CD4-positive, alpha-beta T cell (primary cell): ENCODE data around the gene ARSG. TPM values are rescaled to one million over a fixed set of nuclear protein-coding genes. Genes with fewer than 3 reads are reported as not detected.

Experiments
- ATAC-seq: fragments of 200-7000 bp; cut with Tn5 transposase; one replicate; pipeline ENCODE4 v1.10.0; 2022; ENCODE audit warnings: mild to moderate bottlenecking; ENCODE audit not compliant: poor library complexity
- CTCF ChIA-PET: fragments of 350-600 bp; sonication (Branson Sonifier 250); formaldehyde crosslinking; loops from one replicate; lab custom pipeline; 2021; ENCODE audit warnings: antibody characterized with exemption, inconsistent platforms; lab: Charles Lee
- POLR2A ChIA-PET: fragments of 350-600 bp; sonication (Branson Sonifier 250); formaldehyde crosslinking; loops from one replicate; lab custom pipeline; 2021; ENCODE audit warnings: antibody characterized with exemption, inconsistent platforms; lab: Charles Lee
- DNase-seq, 14 experiments: peaks; one replicate each; pipeline ENCODE4 v3.0.0-alpha.2; 2013 to 2020; ENCODE audit warnings: mixed read lengths in 2 of 14
- H3K27ac ChIP-seq, 2 donors: one replicate each; pipeline versions ENCODE4 v1.5.1 to v1.7.0; 2013; ENCODE audit warnings: low read length in 2 of 2, low read depth in 1 of 2, mild to moderate bottlenecking in 1 of 2
- H3K27me3 ChIP-seq, 2 experiments: 1 replicate in 1 of 2; 2 replicates in 1 of 2; pipeline versions ENCODE4 v1.6.1 to v1.7.0; 2013; ENCODE audit warnings: low read length in 2 of 2, control low read depth in 1 of 2, mild to moderate bottlenecking in 1 of 2, moderate library complexity in 1 of 2; ENCODE audit not compliant: insufficient read depth in 2 of 2, control insufficient read depth in 1 of 2
- H3K36me3 ChIP-seq: one replicate; pipeline ENCODE4 v1.6.1; 2013; ENCODE audit warnings: low read length, control low read depth; ENCODE audit not compliant: insufficient read depth
- H3K4me1 ChIP-seq: one replicate; pipeline ENCODE4 v1.6.1; 2013; ENCODE audit warnings: low read length, control low read depth; ENCODE audit not compliant: insufficient read depth
- H3K4me3 ChIP-seq: one replicate; pipeline ENCODE4 v1.5.1; 2013; ENCODE audit warnings: mild to moderate bottlenecking, low read length, moderate library complexity
- H3K9me3 ChIP-seq, 2 experiments: 1 replicate in 1 of 2; 2 replicates in 1 of 2; pipeline versions ENCODE4 v1.6.1 to v1.7.0; 2013; ENCODE audit warnings: low read length in 2 of 2, mild to moderate bottlenecking in 2 of 2, control low read depth in 1 of 2, moderate library complexity in 1 of 2; ENCODE audit not compliant: control insufficient read depth in 1 of 2, insufficient read depth in 1 of 2
- H3K27ac Mint-ChIP-seq: one replicate; pipeline ENCODE4 v1.8.0; 2020; ENCODE audit warnings: mixed read lengths
- H3K27me3 Mint-ChIP-seq: one replicate; pipeline ENCODE4 v1.8.0; 2021; ENCODE audit warnings: mixed read lengths
- H3K36me3 Mint-ChIP-seq: one replicate; pipeline ENCODE4 v1.8.0; 2021; ENCODE audit warnings: low read depth, mixed read lengths
- H3K4me1 Mint-ChIP-seq: one replicate; pipeline ENCODE4 v1.8.0; 2021; ENCODE audit warnings: low read depth, mixed read lengths
- H3K4me3 Mint-ChIP-seq: one replicate; pipeline ENCODE4 v1.8.0; 2020; ENCODE audit warnings: mild to moderate bottlenecking, mixed read lengths
- H3K9me3 Mint-ChIP-seq: one replicate; pipeline ENCODE4 v1.8.0; 2020; ENCODE audit warnings: mixed read lengths
- CTCF ChIP-seq: fragments of 200-600 bp; IDR thresholded peaks from one replicate; pipeline ENCODE4 v1.8.0; 2022; ENCODE audit warnings: antibody characterized with exemption, mild to moderate bottlenecking
- intact Hi-C, 2 experiments: fragments of 100-400 bp; cut with DNase I in 1 of 2; cut with micrococcal nuclease in 1 of 2; formaldehyde crosslinking; loops; one replicate each; pipeline versions ENCODE4 v1.15.1 to v1.9.0; 2023 to 2025; cut with DNase I, micrococcal nuclease
- total RNA-seq, 174 experiments: library from RNA in 2 of 174; stranded (reverse) in 2 of 174; gene quantifications; one replicate each; pipeline ENCODE4 v1.2.3 and lab custom pipeline; 2021 to 2026

The ARSG gene
- total RNA-seq, 2 experiments from 2014 or later = 13.8 to 16.0 TPM

- ChIA-PET CTCF (no interaction called here), POLR2A (interaction anchor here (0.6 to 1.3 kb wide), 2 partner anchors 69 to 85 kb away, joined by 3 to 5 read pairs; partner anchors contain the start of genes ARSG and SLC16A6)
- no peaks in the 10 kb centered on the region for H3K27me3 Mint-ChIP-seq
- Histone ChIP-seq H3K9me3 (no peaks in the 10 kb centered on the region), H3K27ac (no peak overlapping the region), H3K4me1 (peaks cover 45% of the 10 kb centered on the region), H3K4me3 (no peak overlapping the region), H3K36me3 (peaks cover 3% of the 10 kb centered on the region), H3K27me3 (no peaks in the 10 kb centered on the region)
- peaks cover 33% of the 10 kb centered on the region for H3K4me1 Mint-ChIP-seq
- DNase-seq (no peak), ATAC-seq (no peak)
- no peak overlapping the region for H3K4me3 Mint-ChIP-seq
- no peak overlapping the region for H3K27ac Mint-ChIP-seq
- intact Hi-C loops = loop anchor here (5.0 kb wide), 3 partner anchors 37 to 72 kb away; no protein-coding TSS in a partner anchor
- H3K36me3 Mint-ChIP-seq = peaks cover 3% of the 10 kb centered on the region
- no peak for TF ChIP-seq CTCF
- no peaks in the 10 kb centered on the region for H3K9me3 Mint-ChIP-seq
These were observed 68.7 kb downstream of the ARSG start for GRCh38 chr17:68359791-68360535.

DNA sequence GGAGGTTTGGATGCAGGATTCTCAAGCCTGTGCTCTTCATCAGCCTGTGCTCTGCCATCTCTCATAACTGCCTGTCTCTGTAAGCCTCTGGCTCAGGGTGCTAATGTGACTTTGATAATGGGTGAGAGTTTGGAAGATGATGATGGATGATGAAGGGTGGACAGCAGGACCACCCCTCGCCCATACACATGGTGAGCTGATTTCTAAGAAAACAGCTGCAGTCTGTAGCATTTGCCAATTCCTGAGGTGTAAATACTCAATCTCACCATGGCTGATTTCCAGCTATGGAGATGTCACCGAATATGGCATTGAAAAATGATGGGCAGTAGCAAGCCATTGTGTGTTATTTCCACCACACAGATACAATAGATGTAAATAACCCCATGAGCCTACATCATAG is 74.2 kb downstream of the ARSG start:
- peaks cover 7% of the 10 kb centered on the region for H3K36me3 ChIP-seq
- ATAC-seq (no peak), DNase-seq (no peak)
- H3K36me3 Mint-ChIP-seq = peaks cover 15% of the 10 kb centered on the region
- no peak overlapping the region for H3K27ac ChIP-seq
- no peaks in the 10 kb centered on the region for H3K9me3 ChIP-seq
- H3K4me1 ChIP-seq = no peaks in the 10 kb centered on the region
- H3K9me3 Mint-ChIP-seq = no peaks in the 10 kb centered on the region
- H3K4me1 Mint-ChIP-seq = no peaks in the 10 kb centered on the region
- no peaks in the 10 kb centered on the region for H3K27me3 ChIP-seq
- no peaks in the 10 kb centered on the region for H3K27me3 Mint-ChIP-seq
- CTCF ChIA-PET = no interaction called here
- intact Hi-C loops = no loop called here
- POLR2A ChIA-PET = interaction anchor here (1.3 kb wide), 1 partner anchor 73 kb away, joined by 3 read pairs; no protein-coding TSS in a partner anchor
- no peak overlapping the region for H3K4me3 ChIP-seq
- no peak overlapping the region for H3K4me3 Mint-ChIP-seq
- H3K27ac Mint-ChIP-seq = no peak overlapping the region
- TF ChIP-seq CTCF = no peak

DNA sequence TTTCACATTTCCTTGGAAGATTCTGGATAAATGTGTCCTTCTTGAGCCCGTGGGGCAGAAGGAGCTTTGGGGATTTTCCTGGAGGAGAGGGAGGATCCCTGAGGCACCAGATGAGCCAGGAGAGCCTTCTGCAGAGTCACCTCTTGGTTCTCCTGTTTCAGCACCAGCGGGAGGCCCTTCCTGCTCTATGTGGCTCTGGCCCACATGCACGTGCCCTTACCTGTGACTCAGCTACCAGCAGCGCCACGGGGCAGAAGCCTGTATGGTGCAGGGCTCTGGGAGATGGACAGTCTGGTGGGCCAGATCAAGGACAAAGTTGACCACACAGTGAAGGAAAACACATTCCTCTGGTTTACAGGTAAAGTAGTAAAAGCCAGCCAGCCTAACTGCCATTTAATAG is 77.1 kb downstream of the ARSG start:
- ChIA-PET POLR2A (interaction anchor here (0.9 kb wide), 1 partner anchor 11 kb away, joined by 3 read pairs; no protein-coding TSS in a partner anchor), CTCF (no interaction called here)
- DNase-seq (no peak), ATAC-seq (no peak)
- Histone ChIP-seq H3K36me3 (peaks cover 4% of the 10 kb centered on the region), H3K4me1 (no peaks in the 10 kb centered on the region), H3K27ac (no peak overlapping the region), H3K27me3 (no peaks in the 10 kb centered on the region), H3K4me3 (no peak overlapping the region), H3K9me3 (no peaks in the 10 kb centered on the region)
- Mint-ChIP-seq H3K36me3 (peaks cover 28% of the 10 kb centered on the region), H3K27ac (no peak overlapping the region), H3K4me3 (no peak overlapping the region), H3K27me3 (no peaks in the 10 kb centered on the region), H3K9me3 (no peaks in the 10 kb centered on the region), H3K4me1 (no peaks in the 10 kb centered on the region)
- TF ChIP-seq CTCF = no peak
- intact Hi-C loops = no loop called here
